Right lobe of liver (tissue), 4 donors: ENCODE measurements around the gene ASB13.

Experiments used
- POLR2A ChIP-seq: fragments of 450-650 bp; IDR thresholded peaks from one replicate; pipeline ENCODE4 v1.6.1; 2017; ENCODE audit warnings: antibody characterized with exemption, mild to moderate bottlenecking
- TF ChIP-seq, protein P1 (sequence below), 4 donors: fragments of 200-600 bp in 3 of 4; fragments of 450-650 bp in 1 of 4; IDR thresholded peaks; one replicate each; pipeline versions ENCODE4 v1.5.1 to v1.8.0; 2016 to 2022; ENCODE audit warnings: antibody characterized with exemption in 4 of 4, mild to moderate bottlenecking in 2 of 4
- donor health status: DM: no; HTN: no; CAD: no.
- donor health status: DM: no; HTN: no; CAD: no.
- donor health status: DM: no; HTN: yes; CAD: no.

DNA sequence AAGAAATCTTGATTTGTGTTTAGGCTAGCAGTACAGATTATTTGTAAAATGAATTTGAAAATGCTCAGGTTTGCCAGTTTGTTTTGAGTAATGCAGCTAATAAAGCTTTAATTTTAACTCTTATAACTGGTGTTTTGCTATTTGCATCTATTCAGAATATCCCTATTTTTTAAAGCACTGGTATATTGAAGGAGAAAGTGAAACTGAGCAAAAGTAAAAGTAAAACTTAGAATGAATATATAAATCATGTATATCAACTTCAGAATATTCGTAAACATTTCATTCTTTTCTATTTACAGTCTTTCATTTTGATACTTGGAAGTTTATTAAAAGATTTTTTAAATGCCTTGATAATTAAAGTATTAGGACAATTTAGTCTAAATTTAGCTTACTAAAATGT lies 44.5 kb upstream of the ASB13 start:
- TF ChIP-seq, protein P1, sequence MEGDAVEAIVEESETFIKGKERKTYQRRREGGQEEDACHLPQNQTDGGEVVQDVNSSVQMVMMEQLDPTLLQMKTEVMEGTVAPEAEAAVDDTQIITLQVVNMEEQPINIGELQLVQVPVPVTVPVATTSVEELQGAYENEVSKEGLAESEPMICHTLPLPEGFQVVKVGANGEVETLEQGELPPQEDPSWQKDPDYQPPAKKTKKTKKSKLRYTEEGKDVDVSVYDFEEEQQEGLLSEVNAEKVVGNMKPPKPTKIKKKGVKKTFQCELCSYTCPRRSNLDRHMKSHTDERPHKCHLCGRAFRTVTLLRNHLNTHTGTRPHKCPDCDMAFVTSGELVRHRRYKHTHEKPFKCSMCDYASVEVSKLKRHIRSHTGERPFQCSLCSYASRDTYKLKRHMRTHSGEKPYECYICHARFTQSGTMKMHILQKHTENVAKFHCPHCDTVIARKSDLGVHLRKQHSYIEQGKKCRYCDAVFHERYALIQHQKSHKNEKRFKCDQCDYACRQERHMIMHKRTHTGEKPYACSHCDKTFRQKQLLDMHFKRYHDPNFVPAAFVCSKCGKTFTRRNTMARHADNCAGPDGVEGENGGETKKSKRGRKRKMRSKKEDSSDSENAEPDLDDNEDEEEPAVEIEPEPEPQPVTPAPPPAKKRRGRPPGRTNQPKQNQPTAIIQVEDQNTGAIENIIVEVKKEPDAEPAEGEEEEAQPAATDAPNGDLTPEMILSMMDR (IDR thresholded peaks at IDR 0.05): no peak
- no peak for TF ChIP-seq POLR2A
